GM19438 (cell line): ENCODE results near the gene SAP30BP.

Experiments
- ATAC-seq: cut with Tn5 transposase; IDR thresholded peaks from one replicate; pipeline ENCODE4 v1.9.1; 2021; ENCODE audit warnings: low read depth; ENCODE audit not compliant: unreplicated experiment

The SAP30BP gene

GRCh38 chr17:75666959-75667790 lies at the start of gene SAP30BP, which contains the start of gene RECQL5:
Gene SAP30BP (plus strand): TSS chr17:75667338. CDS start chr17:75667373, 35 bp downstream.
Gene RECQL5 (minus strand): TSS chr17:75667154. CDS start chr17:75666557, 597 bp downstream.
- ATAC-seq: peak; percentile 63

GRCh38 chr17:75617675-75618074 lies 49.5 kb upstream of the SAP30BP start:
- ATAC-seq: no peak

GRCh38 chr17:75619506-75620431 lies 47.4 kb upstream of the SAP30BP start:
- no peak for ATAC-seq

GRCh38 chr17:75621489-75621888 lies 45.6 kb upstream of the SAP30BP start:
- no peak for ATAC-seq

- no peak for ATAC-seq
Observed at GRCh38 chr17:75622076-75622475, 45.1 kb upstream of the SAP30BP start.

DNA sequence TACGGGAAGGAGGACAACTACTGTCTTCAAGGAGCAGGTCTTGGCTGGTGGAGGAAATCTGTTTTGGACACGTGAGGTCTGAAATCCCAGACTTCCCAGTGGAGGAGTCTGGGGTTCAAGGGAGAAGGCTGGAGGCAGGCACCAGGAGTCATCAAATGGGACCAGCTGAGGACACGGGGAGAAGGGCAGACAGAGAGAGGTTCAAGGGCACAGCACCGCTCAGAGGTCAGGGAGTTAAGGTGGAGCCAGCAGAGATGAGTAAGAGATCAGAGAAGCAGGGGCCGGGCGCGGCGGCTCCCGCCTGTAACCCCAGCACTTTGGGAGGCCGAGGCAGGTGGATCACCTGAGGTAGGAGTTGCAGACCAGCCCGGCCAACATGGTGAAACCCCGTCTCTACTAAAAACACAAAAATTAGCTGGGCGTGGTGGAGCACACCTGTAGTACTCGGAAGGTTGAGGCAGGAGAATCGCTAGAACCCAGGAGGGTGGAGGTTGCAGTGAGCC lies 44.3 kb upstream of the SAP30BP start:
- ATAC-seq: no peak

- ATAC-seq: no peak
Observed at GRCh38 chr17:75623386-75623785, 43.8 kb upstream of the SAP30BP start.

- ATAC-seq: no peak
Observed at GRCh38 chr17:75624021-75624420, 43.1 kb upstream of the SAP30BP start.

GRCh38 chr17:75624714-75625345 lies 42.3 kb upstream of the SAP30BP start:
- no peak for ATAC-seq

DNA sequence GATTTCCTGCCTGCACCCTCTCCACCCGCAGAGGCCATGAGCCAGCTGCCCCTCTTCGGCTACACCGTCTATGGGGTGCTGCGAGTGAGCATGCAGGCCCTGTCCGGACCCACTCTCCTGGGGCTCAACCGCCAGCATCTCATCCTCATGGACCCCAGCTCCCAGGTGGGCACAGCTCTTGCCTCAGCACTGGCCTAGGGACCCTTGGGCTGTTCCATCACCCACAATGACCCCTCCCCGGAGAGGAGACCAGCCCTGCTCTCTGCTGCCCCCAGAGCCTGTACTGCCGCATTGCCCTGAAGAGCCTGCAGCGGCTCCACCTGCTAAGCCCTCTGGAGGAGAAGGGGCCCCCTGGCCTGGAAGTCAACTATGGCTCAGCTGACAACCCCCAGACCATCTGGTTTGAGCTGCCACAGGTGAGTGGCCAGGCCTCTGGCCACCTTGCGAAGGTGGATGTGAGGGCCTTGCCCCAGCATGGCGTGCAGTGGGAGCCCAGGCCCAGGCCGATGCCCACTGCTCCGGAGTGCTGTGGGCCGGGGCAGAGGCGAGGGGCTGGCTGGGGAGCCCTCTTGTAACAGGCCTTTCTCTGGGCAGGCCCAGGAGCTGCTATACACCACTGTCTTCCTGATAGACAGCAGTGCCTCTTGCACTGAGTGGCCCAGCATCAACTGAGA lies 41.2 kb upstream of the SAP30BP start:
- no peak for ATAC-seq

DNA sequence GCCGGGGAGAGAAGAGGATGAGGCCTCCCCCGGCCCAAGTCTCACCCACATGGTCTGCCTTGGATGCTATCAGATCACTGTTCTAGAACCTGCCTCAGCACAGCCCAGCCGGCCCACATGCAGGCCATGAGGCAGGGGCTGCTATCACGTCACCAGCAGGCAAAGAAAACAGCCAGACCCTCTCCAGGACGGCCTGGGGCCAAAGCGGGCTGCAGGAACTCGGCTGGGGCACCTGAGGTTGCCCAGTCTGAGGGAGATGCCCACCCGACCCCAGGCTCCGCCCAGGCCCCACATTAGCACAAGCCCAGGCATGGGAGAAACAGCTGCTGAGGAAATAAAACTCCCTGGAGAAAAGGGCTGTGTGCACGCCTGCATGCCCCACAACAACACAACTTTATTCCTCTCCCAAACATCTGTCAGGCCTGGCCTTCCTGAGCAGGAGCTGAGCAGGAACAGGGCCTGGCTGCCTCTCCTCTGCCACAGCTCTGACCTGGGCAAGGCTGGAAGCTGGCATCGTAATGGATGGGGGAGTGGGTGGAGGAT lies 40.6 kb upstream of the SAP30BP start:
- ATAC-seq: no peak

DNA sequence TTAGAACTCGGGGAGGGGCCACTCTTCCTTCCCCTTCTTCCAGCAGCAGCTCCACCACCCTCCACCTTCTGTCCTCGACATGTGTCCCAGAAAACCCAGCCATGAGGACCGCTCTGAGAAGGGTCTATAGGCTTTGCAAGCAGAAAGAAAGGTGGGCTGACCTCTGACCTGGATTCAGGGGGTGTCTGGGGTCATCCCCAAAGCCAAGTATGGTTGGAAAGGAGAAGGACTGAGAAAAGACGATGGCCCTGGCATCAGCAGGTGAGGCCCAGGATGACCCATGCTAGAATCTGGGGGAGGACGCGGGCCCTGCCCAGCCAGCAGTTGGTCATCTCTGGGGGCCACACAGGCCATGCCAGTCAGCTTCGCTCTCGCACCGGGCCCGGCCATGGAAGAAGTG lies 40.0 kb upstream of the SAP30BP start:
- ATAC-seq: no peak

DNA sequence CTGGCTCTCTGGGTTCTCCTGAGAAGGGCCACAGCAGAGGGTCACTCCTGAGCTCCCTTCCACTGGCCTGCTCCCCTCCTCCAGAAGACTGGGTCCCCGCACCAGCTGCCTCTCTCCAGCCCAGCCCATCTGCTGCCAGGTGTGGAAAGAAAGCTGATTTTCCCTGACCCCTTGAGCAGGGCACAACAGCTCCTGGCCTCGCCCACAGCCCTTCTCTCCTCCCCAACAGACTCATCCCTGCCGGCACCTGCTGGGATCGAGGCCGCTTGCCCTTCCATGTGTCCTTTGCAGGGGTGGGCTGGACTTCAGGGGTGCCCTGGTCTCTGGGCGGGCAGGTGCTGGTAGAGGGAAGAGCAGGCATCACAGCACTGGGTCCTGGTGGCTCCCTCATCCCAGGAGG lies 38.7 kb upstream of the SAP30BP start:
- ATAC-seq: no peak

DNA sequence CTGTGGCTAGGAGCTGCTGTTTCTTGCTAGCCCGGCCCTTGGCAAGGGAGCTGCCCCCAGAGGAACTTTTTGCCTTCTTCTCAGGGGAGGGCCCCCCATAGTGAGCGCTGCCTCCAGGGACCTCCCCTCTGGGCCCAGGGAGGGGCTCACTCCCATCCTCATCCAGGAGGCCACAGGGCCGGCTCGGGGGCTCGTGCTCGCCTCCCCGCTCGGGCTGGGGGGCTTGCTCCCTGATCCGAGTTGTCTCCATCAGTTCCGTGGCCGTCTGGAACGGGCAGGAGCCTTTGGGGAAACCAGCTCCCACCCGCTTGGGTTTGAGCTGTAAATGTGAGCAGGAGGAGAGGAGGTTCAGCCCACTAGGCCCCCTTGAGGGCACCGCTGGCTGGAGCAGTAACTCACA lies 38.0 kb upstream of the SAP30BP start:
- no peak for ATAC-seq

- ATAC-seq: no peak
Observed at GRCh38 chr17:75630071-75630917, 36.8 kb upstream of the SAP30BP start.

- ATAC-seq: no peak
Observed at GRCh38 chr17:75631353-75631752, 35.8 kb upstream of the SAP30BP start.

DNA sequence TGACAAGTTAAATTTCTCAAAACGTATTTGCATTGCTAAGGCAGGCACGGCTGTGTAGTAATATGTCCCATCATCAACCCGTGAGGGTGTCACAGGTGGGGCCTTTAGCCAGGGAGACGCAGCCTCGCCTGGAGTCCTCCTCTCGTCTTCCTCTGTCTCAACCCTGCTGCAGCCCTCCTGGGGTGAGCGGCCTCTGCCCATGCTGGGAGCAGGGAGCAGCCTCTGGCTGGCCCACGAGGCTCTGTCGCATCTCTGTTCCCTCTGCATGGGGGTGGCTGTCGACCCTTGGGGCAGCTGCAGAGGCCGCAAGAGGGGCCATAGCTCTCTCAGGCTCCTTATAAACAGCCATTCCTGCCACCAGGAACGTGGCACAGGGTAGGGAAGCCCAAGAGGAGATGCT lies 34.7 kb upstream of the SAP30BP start:
- no peak for ATAC-seq

DNA sequence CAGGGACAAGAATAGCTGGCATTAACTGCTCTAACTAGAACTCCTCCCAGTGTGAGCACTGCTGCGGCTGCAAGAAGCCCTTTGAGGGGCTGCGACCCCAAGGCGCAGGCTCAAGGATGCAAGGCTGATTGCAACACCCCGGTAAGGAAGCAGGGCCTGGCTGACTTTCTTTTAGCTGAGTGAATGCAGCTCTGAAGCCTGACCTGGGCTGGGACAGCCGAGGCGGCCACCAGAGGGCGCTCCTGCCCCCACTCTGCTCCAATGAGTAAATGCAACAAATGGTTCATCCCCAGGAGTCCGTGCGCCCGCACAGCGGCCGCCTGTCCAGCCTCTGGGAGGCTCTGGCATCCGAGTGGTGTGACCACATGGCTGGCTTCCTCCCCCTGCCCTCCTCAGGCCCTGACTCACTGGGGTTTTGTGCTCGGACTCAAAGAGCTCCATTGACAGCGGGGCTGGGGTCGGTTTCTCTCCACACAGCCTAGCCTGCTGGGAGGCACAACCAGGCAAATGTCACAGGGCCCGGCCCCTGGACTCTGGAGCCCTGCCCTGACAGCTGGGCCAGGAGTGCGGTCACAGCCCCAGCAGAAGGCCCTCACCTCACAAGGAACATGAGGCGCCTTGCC lies 34.2 kb upstream of the SAP30BP start, which contains the start of gene SMIM5:
Gene SMIM5 (plus strand): TSS at position 572 of the 623 bp plus-strand sequence. CDS start 6,768 bp downstream, outside the sequence.
- no peak for ATAC-seq
